NCI-H526 treated with DMSO at 0.1 percent for 48 hours (cell line): ENCODE data around the gene TTC39B.

Experiments
- DNase-seq: peaks from one replicate; lab custom pipeline; 2025; lab: John Stamatoyannopoulos, UW

Gene TTC39B

DNA sequence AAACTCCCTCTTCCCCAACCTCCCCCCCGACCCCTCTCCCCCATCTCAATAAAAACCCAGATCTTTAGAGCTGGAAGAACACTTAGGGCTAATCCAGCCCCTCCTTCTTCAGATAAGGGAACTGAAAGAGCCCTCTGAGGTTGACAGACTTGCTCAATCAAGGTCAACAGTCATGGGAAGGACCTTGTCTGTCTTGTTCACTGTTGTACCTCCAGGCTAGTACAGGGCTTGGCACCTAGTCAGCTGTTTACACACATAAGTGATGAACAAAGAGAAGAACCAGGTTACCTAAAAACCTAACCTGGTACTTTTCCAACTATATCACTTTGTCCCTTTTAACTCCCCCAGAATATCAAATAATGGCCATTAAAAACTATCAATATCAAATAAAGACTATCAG is 2.4 kb downstream of the TTC39B start:
- no peak for DNase-seq

DNA sequence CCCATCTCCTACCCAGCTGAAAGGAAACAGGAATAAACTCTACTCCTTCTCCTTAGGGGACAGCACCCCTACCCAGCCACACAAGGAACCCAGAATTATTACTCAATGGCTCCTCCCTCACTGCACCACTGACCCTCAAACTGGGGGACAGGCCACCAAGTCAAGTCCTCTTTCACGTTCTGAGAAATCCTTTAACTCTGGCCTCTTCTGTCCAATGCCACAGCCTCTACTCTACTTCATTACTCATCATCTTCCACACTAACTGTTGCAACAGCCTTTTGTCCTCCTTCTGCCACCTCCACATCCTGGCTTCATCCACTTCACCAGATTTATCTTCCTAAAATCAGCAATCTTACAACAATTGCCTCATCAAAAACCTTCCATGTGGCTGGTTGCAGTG is 6.8 kb downstream of the TTC39B start:
- DNase-seq, result no peak

DNA sequence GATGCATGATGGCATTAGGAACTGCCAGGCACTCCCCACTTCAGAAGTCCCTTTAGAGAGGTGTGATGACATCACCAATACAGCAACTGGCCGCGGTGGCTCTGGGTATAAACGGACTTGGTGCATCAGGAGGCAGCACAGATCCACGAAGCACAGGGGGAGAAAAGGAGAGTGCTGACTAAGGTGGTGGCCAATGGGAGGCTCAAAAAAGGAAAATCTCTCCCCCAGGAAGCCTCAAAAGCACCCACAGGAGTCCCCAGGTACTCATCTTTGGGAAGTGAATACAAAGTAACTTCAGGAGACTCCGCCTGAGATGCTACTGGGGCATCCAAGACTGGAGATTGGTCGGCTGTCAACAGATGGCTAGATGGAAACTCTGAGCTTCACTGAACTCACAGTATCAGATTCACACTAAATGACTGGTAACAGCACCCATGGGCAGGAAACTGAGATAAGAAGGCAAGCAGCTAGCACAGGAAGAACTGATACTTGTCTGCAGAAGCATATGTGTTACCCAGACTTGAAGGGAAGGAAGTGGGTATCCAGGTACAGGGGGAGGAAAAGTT is 7.6 kb downstream of the TTC39B start:
- DNase-seq, result no peak

DNA sequence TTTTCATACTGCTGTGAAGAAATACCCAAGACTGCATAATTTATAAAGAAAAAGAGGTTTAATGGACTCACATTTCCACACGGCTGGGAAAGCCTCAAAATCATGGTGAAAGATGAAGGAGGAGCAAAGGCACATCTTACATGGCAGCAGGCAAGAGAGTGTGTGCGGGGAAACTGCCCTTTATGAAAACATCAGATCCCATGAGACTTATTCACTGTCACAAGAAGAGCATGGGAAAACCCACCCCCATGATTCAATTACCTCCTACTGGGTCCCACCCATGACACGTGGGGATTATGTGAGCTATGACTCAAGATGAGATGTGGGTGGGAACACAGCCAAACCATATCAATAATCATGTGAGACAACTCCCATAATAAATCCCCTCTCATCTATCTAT is 8.7 kb downstream of the TTC39B start:
- DNase-seq, result no peak

DNA sequence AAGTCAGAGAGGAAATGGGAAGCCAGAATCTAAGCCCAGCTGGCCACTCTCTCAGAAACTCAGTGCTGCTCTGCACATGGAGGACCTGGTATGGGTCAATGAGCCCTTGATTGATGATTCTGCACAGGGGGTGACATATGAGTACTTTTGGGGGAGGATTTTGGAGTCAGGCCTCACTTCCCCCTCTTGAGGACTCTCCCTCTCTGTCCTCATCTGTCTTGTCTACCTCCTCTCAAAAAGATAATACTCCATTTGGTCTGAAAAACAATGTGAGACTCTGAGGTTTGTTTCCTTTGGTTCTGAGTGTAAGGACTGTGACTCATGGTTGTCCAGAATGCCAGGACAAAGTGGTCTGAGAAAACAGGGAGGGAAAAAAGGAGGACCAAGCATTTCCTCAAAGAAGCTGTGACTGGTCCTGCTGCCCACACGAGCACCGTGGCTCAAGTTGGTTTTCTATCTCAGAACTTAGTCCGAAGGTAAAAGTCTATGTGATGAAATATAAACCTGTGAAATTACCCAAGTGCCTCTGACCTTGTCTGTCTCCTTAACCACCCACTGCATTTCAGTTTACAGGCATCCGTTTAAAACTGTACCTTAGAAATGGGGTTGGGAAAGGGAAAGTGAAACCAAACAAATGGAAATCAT is 11.1 kb downstream of the TTC39B start:
- no peak for DNase-seq

DNA sequence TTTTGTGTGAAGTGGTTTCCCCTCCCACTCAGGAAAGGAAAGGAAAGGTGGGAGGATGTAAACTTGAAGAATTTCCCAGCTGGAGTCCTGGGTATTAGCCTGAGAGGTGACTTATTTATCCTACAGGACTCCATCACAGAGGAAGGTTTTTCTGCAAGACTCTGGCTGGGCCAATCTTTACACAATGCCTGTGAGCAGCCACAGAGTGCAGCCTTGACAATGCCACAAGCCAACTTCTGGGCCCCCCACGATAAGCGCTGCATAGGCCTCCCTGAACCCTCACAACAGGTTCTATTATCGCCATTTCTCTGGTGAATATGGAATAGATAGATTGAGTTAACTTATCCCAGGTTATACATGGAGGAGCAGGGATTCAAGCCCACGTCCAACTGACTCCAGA is 12.4 kb downstream of the TTC39B start:
- no peak for DNase-seq

DNA sequence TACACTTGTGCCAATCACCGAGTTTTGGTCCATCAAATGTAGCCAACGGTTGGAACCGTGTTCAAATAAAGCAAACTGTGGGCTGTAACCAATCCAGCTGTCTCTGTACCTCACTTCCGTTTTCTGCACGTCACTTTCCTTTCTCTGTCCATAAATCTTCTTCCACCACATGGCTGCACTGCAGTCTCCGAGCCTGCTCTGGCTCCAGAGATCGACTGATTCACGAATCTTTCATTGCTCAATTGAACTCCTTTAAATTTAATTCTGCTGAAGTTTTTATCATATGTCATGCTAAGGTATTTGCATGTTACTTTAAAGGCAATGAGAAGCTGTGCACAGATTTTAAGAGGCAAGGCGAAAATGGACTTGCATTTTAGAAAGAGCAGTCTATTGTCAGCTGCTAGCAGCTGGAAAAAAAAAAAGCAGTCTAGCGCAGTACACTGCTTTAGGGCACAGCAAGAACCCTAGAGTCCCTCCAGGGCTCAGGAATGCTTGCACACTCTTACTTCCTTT is 13.2 kb downstream of the TTC39B start:
- no peak for DNase-seq

DNA sequence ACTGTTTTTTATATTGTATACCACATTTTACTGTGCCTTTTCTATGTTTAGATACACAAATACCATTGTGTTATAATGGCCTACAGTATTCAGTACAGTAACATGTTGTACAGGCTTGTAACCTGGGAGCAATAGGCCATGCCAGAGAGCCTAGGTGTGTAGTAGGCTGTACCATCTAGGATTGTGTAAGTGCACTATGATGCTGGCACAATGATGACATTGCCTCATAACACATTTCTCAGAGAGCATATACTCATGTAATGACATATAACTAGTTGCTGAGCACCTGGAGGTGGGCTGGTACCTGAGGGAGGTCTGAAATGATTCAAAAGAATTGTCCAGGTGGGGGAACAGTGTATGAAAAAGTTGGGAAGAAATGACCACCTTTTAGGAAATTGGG is 13.9 kb downstream of the TTC39B start:
- DNase-seq, result no peak

DNA sequence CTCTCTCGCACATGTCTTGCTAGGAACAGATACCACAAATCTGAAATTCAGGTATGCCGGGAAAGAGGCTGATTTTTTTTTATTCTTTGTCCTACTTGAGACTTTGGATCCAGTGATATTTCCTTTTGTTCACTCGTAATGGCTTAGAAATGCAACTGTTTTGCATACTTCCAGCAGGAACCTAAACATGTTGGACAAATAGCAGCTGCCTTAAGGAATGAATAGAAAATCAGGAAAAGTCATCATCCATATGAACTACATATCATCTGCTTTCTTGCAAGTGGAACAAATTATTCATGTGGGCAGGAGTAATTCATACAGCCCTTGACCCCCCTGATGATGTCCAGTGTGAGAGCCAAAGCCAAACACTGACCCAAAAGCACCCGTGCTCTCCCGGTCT is 17.4 kb downstream of the TTC39B start:
- peak; percentile 77 for DNase-seq

DNA sequence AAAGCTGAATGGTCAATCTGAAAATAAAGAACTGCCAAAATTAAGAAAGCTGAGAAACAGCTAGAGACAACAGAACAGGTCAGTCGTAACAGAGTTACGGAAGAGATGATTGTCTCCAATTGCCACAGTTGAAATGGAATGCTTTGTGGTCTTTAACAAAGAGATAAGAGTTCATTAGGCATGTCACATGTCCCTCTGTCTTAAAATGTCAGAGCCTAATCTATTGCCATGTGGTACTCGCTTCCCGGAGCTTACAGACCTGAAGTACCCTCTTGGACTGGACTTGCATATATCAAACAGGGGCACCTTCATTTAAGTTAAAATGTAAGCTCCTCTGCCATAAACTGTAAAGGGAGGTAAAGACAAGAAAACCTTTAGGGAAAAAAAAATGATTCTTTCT is 19.7 kb downstream of the TTC39B start:
- DNase-seq, result no peak

DNA sequence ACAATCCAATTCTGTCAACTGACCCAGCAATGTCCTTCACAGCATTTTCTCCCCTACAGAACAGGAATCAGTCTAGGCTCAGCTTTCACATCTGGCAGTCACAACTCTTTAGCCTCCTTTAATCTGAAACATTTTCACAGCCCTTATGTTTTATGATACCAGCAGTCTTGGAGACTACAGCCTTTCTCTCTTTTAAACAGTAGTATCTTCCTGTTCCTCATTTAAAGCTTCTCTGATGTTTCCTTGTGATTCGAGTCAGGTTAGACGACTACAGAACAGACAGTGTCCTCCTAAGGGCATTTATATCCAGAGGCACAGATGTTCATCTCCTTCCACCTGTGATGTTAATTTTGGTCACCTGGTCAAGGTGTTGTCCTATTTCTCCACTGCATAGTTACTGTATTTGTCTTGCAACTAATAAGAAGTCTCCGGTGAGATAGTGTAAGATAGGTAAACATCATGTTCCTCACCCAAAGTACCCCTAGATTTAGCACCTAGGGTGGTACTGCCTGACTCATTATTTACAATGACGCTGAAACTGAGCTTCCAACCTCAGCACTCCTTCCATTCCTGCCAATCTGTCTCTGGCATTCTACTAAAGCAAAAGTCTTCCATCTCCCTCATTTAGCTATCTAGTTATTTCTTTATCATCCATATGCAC is 20.7 kb downstream of the TTC39B start:
- DNase-seq, result no peak

DNA sequence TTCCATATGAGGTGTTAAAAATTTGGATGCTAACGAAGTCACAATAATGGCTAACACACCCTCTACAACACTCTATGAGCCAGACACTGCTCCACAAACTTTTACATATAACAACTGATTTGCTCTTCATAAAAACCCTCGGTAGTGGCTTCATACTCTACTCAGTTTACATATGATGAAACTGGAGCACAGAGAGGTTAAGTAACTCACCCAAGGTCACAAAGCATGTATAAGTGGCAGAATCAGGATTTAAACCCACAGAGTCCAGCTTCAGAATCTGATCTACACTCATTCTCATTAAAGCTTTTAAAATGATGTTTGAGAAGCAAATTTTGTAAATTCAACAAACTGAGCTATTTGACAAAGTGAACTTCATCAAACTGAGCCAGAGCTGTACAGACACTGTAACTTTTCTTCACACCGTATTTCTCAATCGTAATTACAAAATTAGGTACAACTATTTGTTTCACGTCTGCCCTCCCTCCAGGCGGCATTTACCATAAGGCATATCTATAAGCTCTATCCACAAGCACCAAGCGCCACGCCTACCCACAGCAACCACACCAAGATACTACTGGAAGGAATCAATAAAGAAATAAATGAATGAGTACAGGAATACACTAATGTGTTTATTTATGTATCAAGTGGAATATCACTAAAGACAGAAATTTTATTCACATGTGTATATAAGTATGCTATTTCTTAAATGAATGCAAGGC is 24.3 kb downstream of the TTC39B start:
- DNase-seq, result no peak

DNA sequence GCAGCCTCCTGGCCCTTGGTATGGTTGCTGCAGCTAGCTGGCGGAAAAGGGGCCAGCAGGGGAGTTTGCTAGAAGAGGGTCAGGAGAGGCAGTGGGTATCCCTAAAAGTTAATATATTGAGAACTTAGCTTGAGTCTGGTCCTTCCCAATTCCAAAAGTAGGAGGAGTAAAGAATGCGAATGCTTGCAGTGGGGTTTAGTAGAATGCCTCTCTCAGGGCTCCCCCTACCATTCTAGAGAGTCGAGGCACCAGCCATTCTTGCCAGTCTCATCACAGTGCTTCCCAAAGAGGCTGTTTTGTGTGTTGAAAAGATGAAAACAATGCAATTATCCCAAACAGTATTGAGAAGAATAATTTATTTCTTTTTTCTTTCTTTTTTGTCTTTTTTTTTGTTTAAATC is 26.4 kb downstream of the TTC39B start:
- DNase-seq, result no peak

DNA sequence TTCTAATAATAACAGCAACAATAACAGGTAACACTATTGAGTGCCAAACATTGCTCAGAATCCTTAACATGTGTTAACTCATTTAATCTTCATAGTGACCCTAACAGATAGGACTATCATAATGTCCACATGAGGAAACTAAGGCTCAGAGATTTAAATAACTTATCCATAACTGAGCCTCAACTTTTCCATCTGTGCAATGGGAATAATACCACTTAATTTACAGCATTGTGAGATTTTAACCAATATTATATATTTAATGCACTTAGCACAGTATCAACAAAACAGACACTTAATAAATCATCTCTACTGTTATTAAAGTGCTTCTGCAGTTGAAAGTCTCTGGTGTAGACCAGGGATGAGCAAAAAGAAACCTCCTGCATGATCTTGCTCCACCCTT is 28.2 kb downstream of the TTC39B start:
- no peak for DNase-seq

DNA sequence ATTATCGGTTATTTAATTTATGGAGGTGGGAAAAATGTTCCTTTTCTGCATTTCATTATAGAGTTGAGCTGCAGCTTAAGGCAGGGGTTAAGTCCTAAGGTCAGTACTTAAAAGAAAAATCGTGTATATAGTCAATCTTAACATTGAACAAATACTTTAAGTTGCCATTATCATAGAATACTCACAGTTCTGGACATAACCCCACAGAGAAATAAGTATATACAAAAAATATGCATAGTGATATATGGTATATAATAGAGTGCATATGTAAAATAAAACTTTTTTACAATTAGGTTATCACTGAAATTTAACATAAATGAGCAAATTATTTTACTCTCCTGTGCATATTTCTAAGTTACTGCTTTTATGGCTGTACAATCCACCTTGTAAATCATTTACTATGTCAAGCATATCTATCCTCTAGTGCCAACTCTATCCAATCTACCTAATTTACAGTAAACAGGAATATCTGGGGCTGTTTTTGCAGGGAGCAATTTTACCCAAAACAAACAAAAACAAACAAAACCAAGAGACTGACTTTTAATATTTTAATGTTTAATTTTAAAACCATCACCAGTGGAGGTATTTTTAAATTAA is 28.8 kb downstream of the TTC39B start:
- DNase-seq, result no peak

DNA sequence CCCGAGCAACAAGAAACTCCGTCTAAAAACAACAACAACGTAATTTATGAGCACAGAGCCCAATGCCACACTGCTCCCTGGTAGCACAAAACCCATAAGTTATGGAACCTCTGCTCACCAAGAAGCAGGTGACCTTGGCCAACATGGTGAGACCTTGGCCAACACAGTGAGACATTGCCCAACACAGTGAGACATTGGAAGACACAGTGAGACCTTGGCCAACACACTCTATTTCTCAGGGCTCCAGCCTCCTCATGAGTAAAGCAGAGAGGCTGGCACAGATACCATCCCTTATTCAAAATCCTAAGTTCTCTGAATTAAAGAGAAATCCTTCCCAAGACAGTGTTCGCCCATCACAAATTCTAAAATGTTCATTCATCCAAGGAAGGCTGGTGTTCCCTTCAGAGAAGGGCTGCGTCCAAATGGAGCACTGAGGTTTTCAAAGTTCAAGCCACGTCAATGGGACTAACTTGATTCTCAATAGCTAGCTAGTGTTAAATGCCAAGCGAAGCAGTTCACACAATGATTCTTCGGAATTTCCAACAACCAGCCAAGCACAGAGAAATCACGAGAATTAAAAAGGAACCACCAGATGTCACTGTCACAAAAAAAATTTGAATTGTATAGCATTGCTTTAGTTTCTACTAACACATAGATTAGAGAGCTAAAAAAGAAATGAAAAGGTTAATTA is 29.5 kb downstream of the TTC39B start:
- DNase-seq, result peak; percentile 20

DNA sequence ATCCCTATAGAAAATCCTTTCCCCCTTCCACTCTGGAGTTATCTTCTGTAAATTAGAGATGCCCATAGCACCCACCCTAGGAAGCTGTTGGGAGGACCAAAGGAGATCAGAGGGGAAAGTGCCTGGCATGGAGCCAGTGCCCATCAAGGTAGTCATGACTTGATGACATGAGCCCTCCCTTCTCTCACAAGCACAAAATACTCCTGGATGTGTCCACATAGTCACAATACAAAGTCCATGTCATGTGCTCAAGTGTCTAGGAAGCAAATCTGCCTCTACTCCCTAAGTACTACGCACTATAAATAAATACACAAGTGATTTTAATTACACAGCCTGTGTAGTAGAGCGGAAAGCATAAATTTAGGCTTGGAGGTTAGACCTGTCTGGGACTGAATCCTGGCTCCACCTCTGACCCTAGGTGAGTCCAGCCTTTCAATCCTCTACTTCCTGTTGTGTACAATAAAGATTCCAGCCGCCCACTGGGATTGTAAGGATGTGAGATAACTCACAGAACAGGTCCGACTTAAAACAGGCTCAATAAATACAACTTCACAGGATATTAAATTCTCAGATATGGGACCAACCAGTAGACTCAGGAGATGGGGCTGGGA is 30.6 kb downstream of the TTC39B start:
- DNase-seq, result no peak

DNA sequence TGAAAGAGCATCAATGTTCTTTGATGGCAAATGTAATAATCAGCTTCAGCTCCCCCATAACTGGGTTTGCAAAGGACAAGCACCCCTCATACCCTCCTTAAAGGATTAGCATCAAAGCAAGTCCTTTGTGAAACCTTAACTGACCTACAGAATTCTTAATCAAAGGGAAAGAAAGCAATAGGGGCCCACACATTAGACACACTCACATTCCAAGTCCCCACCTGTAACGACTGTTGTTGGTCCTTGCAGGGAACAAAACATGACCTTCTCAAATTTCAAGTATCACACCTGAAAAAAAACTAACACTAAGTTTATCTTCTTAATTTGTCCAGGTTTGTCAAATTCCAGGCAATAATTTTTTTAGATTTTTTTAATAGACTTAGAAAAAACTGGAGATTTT is 32.6 kb downstream of the TTC39B start:
- no peak for DNase-seq

DNA sequence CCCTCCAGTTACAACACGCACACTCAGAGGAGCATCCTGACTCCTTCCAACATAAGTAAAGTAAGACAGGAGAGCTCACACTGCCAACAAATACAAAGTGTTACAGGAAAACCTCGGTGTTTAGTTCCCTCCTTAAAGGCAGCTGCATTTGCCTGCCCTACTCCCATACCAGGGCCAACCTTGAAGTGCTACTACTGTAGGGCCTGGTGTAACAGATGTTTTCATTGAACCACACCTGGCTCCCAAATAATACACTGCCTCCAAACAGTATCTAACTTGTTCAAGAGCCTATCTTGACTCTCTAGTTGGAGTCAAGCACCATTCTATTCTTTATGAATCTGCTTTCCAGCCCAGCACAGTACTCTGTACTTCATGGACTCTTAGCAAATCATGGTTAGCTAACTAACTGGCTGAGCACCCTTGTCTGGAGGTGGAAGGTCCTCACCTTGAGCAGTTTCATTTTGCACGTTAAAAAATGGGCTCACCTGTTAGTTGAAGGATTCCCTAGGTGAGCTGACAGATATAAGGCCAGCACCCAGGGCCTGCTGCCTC is 34.6 kb downstream of the TTC39B start:
- no peak for DNase-seq

DNA sequence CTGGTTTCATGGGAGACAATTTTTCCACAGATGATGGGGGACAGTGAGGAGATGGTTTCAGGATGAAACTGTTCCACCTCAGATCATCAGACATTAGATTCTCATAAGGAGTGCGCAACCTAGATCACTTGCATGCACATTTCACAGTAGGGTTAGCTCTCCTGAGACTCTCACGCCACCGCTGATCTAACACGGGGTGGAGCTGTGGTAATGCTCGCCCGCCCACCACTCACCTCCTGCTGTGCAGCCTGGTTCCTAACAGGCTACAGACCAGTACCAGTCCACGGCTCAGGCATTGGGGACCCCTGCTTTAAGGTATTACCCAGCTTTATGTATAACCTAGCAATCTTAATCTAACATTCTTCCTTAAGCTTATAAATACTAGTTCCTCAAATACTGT is 35.6 kb downstream of the TTC39B start:
- DNase-seq, result no peak

DNA sequence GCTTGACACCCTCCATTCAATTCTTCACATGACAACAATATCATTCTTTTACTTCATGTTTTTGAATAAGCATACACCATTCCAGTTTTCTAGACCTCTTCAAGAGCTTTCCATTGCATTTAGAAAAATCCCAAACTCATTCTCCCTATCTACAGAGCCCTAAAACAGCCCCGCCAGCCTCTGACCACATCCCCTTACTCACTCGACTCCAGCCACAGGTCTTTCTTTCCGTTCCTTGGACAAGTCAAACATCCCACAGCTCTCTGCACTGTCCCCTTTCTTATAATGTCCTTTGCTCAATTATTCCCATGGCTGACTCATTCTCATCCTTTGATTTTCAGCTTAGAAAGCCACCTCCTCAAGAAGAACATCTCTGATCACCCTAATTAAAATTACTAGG is 38.2 kb downstream of the TTC39B start:
- DNase-seq, result no peak
